GM23338 (cell line): ENCODE data around the gene ZNRF2. TPM values are rescaled to one million over a fixed set of nuclear protein-coding genes. Genes with fewer than 3 reads are reported as not detected.

Experiments
- ATAC-seq: fragments of 200-7000 bp; cut with Tn5 transposase; 3 replicates; pipeline ENCODE4 v1.9.1; 2020
- DNase-seq: peaks from one replicate; pipeline ENCODE4 v3.0.0-alpha.2; 2015; ENCODE audit warnings: low spot score
- H2AFZ ChIP-seq: fragments of 200-600 bp; sonication (generic); 2 replicates; pipeline ENCODE4 v1.8.0; 2016; ENCODE audit warnings: antibody characterized with exemption, mild to moderate bottlenecking, moderate library complexity
- H3F3A ChIP-seq: fragments of 200-600 bp; sonication (generic); replicated peaks from 2 replicates; pipeline ENCODE4 v1.8.0; 2017; ENCODE audit warnings: antibody characterized with exemption, mixed run types, low read depth
- H3K27ac ChIP-seq: fragments of 200-600 bp; sonication (generic); 2 replicates; pipeline ENCODE4 v1.6.1; 2016; ENCODE audit warnings: low read depth
- H3K27me3 ChIP-seq: fragments of 200-600 bp; sonication (generic); 2 replicates; pipeline ENCODE4 v1.8.0; 2016; ENCODE audit warnings: mild to moderate bottlenecking, mixed run types, moderate library complexity; ENCODE audit not compliant: insufficient read depth
- H3K36me3 ChIP-seq: fragments of 200-600 bp; sonication (generic); 2 replicates; pipeline ENCODE4 v1.8.0; 2016; ENCODE audit warnings: mild to moderate bottlenecking; ENCODE audit not compliant: insufficient read depth
- H3K4me1 ChIP-seq: fragments of 200-600 bp; sonication (generic); 2 replicates; pipeline ENCODE4 v1.8.0; 2016; ENCODE audit warnings: mild to moderate bottlenecking, moderate library complexity; ENCODE audit not compliant: insufficient read depth
- H3K4me2 ChIP-seq: fragments of 200-600 bp; sonication (generic); 2 replicates; pipeline ENCODE4 v1.7.1; 2017; ENCODE audit warnings: mixed run types
- H3K4me3 ChIP-seq: fragments of 200-600 bp; sonication (generic); 2 replicates; pipeline ENCODE4 v1.6.1; 2016; ENCODE audit warnings: mixed run types
- H3K79me2 ChIP-seq: fragments of 200-600 bp; sonication (generic); replicated peaks from 2 replicates; pipeline ENCODE4 v1.8.0; 2017; ENCODE audit warnings: mild to moderate bottlenecking; ENCODE audit not compliant: insufficient read depth
- H3K9me2 ChIP-seq: fragments of 200-600 bp; sonication (generic); 2 replicates; pipeline ENCODE4 v1.8.0; 2017; ENCODE audit not compliant: insufficient read depth
- H4K20me1 ChIP-seq: fragments of 200-600 bp; sonication (generic); replicated peaks from 2 replicates; pipeline ENCODE4 v1.8.0; 2017; ENCODE audit warnings: mild to moderate bottlenecking; ENCODE audit not compliant: insufficient read depth
- H3K27ac Mint-ChIP-seq: 2 replicates; pipeline ENCODE4 v1.8.0; 2020; ENCODE audit warnings: inconsistent platforms, mild to moderate bottlenecking, moderate library complexity, mixed read lengths
- H3K27me3 Mint-ChIP-seq: 3 replicates; pipeline ENCODE4 v1.8.0; 2022; ENCODE audit warnings: low read depth, mild to moderate bottlenecking, moderate library complexity, mixed read lengths, inconsistent platforms; ENCODE audit not compliant: insufficient read depth, poor library complexity
- H3K36me3 Mint-ChIP-seq: 3 replicates; pipeline ENCODE4 v1.8.0; 2021; ENCODE audit warnings: low read depth, mild to moderate bottlenecking, inconsistent platforms, moderate library complexity, mixed read lengths
- H3K4me1 Mint-ChIP-seq: 3 replicates; pipeline ENCODE4 v1.8.0; 2020; ENCODE audit warnings: mild to moderate bottlenecking, inconsistent platforms, mixed read lengths
- H3K4me3 Mint-ChIP-seq: 3 replicates; pipeline ENCODE4 v1.8.0; 2021; ENCODE audit warnings: moderate library complexity, mild to moderate bottlenecking, inconsistent platforms, mixed read lengths
- H3K9me3 Mint-ChIP-seq: 3 replicates; pipeline ENCODE4 v1.8.0; 2020; ENCODE audit warnings: moderate library complexity, mild to moderate bottlenecking, inconsistent platforms, mixed read lengths
- CTCF ChIP-seq, 2 experiments: fragments of 200-600 bp in 1 of 2; sonication (generic) in 1 of 2; conservative IDR thresholded peaks; 2 replicates each; pipeline versions ENCODE4 v1.5.1 to v1.6.1; 2016 to 2017; ENCODE audit warnings: antibody characterized with exemption in 2 of 2, low read depth in 2 of 2, mild to moderate bottlenecking in 2 of 2, moderate library complexity in 1 of 2
- REST ChIP-seq: IDR thresholded peaks from one replicate; pipeline ENCODE4 v1.6.1; 2018; ENCODE audit warnings: antibody characterized with exemption; ENCODE audit not compliant: unreplicated experiment
- STAT1 ChIP-seq: IDR thresholded peaks from one replicate; pipeline ENCODE4 v1.6.1; 2016; ENCODE audit warnings: antibody characterized with exemption; ENCODE audit not compliant: unreplicated experiment
- ZNF331 ChIP-seq: fragments of 250-450 bp; sonication (Bioruptor Pico); IDR thresholded peaks from 2 replicates; pipeline ENCODE4 v1.5.0; 2020; ENCODE audit warnings: low read depth, mild to moderate bottlenecking, moderate library complexity
- polyA plus RNA-seq: library from polyadenylated mRNA; unstranded; fragments of >200 nt; fragmentation: Nextera tagmentation; extraction: Ambion mirVana; gene quantifications from 2 replicates; pipeline ENCODE4 v1.2.1, GENCODE V29; 2016
- total RNA-seq: library from RNA; depleted of rRNA; stranded (reverse); fragments of >200 nt; shearing (Covaris generic); gene quantifications from 2 replicates; pipeline ENCODE4 v1.2.3, GENCODE V29; 2014

The ZNRF2 gene
- total and polyA plus RNA-seq, 2 experiments from 2014 or later = 6.0 to 34.7 TPM

- ATAC-seq (no peak), DNase-seq (no peak)
- Histone ChIP-seq H3K79me2 (peaks cover 86% of the 10 kb centered on the region), H3K9me2 (no peaks in the 10 kb centered on the region), H3K36me3 (no peaks in the 10 kb centered on the region), H3K27me3 (no peaks in the 10 kb centered on the region), H3K4me3 (peak overlapping the region; percentile 18), H2AFZ (no peak overlapping the region), H3K4me1 (peaks cover 70% of the 10 kb centered on the region), H3F3A (no peaks in the 10 kb centered on the region), H3K4me2 (peak overlapping the region; percentile 65), H3K27ac (peak overlapping the region; percentile 67; the same call in 1 of the 2 replicates), H4K20me1 (no peaks in the 10 kb centered on the region)
- no peak overlapping the region for H3K4me3 Mint-ChIP-seq
- no peaks in the 10 kb centered on the region; the same call in 2 of the 3 replicates for H3K9me3 Mint-ChIP-seq
- H3K27me3 Mint-ChIP-seq = peaks cover 2% of the 10 kb centered on the region
- no peak overlapping the region for H3K27ac Mint-ChIP-seq
- H3K36me3 Mint-ChIP-seq = peaks cover 6% of the 10 kb centered on the region; the same call in 2 of the 3 replicates
- peaks cover 71% of the 10 kb centered on the region for H3K4me1 Mint-ChIP-seq
- TF ChIP-seq STAT1 = no peak
- no peak for TF ChIP-seq ZNF331 (CRISPR knock-in tag)
- TF ChIP-seq REST = no peak
- TF ChIP-seq CTCF (conservative IDR thresholded peaks at IDR 0.05; ENCODE audit: low read depth in 2 of 2) = no peak
Measured at GRCh38 chr7:30320392-30320791, 36.0 kb downstream of the ZNRF2 start.

- H3K27me3 ChIP-seq = no peaks in the 10 kb centered on the region
- Mint-ChIP-seq H3K4me1 (peaks cover 74% of the 10 kb centered on the region), H3K9me3 (no peaks in the 10 kb centered on the region; the same call in 2 of the 3 replicates), H3K36me3 (peaks cover 8% of the 10 kb centered on the region), H3K4me3 (peak overlapping the region; percentile 48), H3K27me3 (peaks cover 2% of the 10 kb centered on the region), H3K27ac (peak overlapping the region; percentile 92)
- peak; percentile 64 for ATAC-seq
- H3K9me2 ChIP-seq = no peaks in the 10 kb centered on the region
- DNase-seq = peak; percentile 48
- peak overlapping the region; percentile 67 for H3K27ac ChIP-seq
- H3K79me2 ChIP-seq = peaks cover 85% of the 10 kb centered on the region
- no peaks in the 10 kb centered on the region for H3K36me3 ChIP-seq
- peak overlapping the region; percentile 18 for H3K4me3 ChIP-seq
- H3F3A ChIP-seq = no peaks in the 10 kb centered on the region
- H3K4me1 ChIP-seq = peaks cover 76% of the 10 kb centered on the region
- H3K4me2 ChIP-seq = peak overlapping the region; percentile 65
- no peaks in the 10 kb centered on the region for H4K20me1 ChIP-seq
- no peak overlapping the region for H2AFZ ChIP-seq
- no peak for TF ChIP-seq REST
- TF ChIP-seq ZNF331 (CRISPR knock-in tag) = no peak
Measured at GRCh38 chr7:30321089-30321881, 36.9 kb downstream of the ZNRF2 start.
